ENCODE measurements around the gene CDKAL1.

DNA sequence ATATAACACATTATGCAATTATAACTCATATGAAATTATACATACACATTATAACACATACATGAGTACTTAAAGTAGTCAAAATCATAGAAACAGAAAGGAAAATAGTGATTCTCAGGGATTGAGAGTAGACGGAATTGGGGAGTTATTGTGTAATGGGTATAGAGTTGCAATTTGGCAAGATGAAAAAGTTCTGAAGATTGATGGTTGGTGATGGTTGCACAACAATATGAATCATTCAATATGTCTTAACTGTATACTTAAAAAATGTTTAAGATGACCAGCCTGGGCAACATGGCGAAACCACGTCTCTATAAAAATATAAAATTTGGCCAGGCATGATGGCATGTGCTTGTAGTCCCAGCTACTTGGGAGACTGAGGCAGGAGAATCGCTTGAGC, 372.7 kb downstream of the CDKAL1 start:
- TF ChIP-seq POLR2AphosphoS5 (IDR thresholded peaks at IDR 0.05) = no peak
- TF ChIP-seq, protein P1, sequence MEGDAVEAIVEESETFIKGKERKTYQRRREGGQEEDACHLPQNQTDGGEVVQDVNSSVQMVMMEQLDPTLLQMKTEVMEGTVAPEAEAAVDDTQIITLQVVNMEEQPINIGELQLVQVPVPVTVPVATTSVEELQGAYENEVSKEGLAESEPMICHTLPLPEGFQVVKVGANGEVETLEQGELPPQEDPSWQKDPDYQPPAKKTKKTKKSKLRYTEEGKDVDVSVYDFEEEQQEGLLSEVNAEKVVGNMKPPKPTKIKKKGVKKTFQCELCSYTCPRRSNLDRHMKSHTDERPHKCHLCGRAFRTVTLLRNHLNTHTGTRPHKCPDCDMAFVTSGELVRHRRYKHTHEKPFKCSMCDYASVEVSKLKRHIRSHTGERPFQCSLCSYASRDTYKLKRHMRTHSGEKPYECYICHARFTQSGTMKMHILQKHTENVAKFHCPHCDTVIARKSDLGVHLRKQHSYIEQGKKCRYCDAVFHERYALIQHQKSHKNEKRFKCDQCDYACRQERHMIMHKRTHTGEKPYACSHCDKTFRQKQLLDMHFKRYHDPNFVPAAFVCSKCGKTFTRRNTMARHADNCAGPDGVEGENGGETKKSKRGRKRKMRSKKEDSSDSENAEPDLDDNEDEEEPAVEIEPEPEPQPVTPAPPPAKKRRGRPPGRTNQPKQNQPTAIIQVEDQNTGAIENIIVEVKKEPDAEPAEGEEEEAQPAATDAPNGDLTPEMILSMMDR (IDR thresholded peaks at IDR 0.05) = no peak
- TF ChIP-seq POLR2A (IDR thresholded peaks at IDR 0.05) = no peak
